HG03103 (cell line): ENCODE measurements around the gene CSN1S1.

ENCODE experiments used
- ATAC-seq: cut with Tn5 transposase; IDR thresholded peaks from one replicate; pipeline ENCODE4 v1.9.1; 2021; ENCODE audit warnings: low read depth; ENCODE audit not compliant: unreplicated experiment

The CSN1S1 gene

DNA sequence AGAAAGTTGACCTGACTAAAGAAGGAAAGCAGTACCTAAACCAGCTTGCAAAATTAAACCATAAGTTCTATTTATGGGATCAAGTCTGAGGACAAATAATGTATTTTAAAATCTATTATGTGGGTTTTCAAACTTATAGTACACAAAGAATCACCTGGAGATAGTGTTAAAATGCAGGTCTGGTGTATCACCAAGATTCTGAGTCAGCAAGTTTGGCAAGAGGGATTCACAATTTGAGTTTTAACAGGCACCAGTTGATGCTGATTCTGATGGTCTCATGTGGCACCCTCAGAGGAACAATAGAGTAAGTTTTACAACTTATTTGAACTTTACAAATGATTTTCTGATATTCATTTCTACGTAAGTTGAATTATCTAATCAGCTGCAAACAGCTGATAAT, 55.8 kb downstream of the CSN1S1 start:
- no peak for ATAC-seq

DNA sequence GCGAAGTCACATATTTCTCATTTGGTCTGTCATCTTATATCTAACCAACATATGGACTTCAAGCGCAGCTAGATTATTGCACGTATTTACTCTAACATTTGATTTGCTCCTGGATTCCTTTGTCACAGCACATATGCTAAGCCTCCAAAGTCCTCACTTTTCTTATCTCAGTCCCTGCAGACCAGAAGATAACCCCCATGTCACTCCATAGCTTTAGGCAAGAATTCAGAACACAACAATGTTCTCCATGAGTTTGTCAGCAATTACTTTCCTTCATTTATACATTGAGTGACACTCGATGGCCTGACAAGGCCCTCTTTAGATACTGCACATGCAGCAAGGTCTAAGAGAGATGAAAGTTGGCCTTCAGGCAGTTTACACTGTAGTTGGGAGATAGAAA, 60.1 kb downstream of the CSN1S1 start:
- ATAC-seq, result no peak

DNA sequence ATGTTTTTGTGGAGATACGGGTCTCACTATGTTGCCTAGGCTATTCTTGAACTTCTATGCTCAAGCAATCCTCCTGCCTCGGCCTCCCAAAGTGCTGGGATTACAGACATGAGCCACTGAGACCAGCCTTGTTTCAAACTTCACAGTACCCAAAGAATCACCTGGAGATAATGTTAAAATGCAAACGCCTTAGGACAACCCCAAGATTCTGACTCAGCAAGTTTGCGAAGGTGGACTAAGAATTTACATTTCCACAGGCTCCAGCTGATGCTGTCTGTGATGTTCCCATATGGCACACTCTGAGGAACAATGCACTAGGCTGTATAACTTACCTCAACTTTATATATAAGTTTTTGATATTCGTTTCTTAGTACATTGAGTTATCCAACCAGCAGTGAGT, 63.9 kb downstream of the CSN1S1 start:
- no peak for ATAC-seq

DNA sequence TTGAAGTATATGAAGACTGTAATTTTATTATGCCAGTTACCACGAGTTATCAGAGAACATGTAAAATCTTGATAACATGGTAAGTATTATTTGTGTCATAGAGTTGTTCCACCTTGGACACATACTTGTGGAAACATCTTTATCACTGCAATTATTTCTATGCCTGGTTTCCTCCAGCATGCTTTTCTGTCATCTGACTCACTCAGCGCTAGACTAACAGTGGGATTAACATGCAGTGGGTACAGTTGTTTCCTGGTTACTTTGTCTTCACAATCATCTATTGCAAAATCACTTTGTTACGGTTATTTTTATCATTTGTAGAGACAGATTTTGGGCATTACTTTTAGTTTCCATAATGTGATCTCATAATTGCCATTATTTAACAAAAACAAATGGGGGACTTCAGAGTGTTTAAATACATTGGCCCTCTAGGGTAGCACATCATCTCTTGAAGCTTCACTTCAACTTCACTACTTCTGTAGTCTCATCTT, 64.7 kb downstream of the CSN1S1 start, which contains the start of gene STATH:
TSS of gene STATH (plus strand) at position 441 of the 491 bp plus-strand sequence. CDS start 2,472 bp downstream, outside the sequence.
- ATAC-seq, result no peak
